Measurements from ENCODE around the gene MYH14. TPM values are rescaled to one million over a fixed set of nuclear protein-coding genes. Genes with fewer than 3 reads are reported as not detected.

The MYH14 gene
- total and polyA plus RNA-seq, 2 of the 8 experiments (the other 6 are each of a cell fraction or from before 2014, with no cell fraction given): 17.3 to 28.6 TPM

DNA sequence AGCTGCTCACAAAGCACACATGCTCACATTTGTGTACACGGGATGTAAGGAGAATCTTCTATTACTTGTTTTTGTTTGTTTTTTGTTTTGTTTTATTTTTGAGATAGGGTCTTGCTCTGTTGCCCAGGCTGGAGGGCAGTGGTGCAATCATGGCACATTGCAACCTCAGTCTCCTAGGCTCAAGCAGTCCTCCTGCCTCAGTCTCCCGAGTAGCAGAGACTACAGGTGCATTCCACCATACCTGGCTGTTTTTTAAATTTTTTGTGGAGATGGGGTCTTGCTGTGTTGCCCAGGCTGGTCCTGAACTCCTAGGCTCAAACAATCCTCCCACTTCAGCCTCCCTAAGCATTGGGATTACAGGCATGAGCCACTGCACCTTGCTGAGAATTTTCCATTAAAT, 83.9 kb downstream of the MYH14 start:
- DNase-seq (ENCODE audit: low read depth in 1 of 2, low spot score in 2 of 2): no peak
- Histone ChIP-seq H2AK5ac (ENCODE audit: low read depth, low read length) (no peak overlapping the region), H4K20me1 (replicated peaks in 1 of 2; ENCODE audit: control insufficient read depth in 1 of 2, insufficient read depth in 2 of 2, low read length in 2 of 2) (peaks cover 0 to 4% of the 10 kb centered on the region in 2 experiments), H2AFZ (ENCODE audit: low read length) (no peak overlapping the region), H3K23me2 (ENCODE audit: low read depth, low read length) (peaks cover 3% of the 10 kb centered on the region; the same call in 1 of the 2 replicates), H3K9ac (replicated peaks in 1 of 4; ENCODE audit: extremely low read depth in 1 of 4, low read depth in 3 of 4, low read length in 3 of 4) (no peak overlapping the region), H3K27me3 (replicated peaks in 1 of 4; ENCODE audit: control insufficient read depth in 3 of 4, extremely low read depth in 1 of 4, insufficient read depth in 3 of 4, low read length in 3 of 4) (no peaks in the 10 kb centered on the region), H2BK5ac (ENCODE audit: low read depth, low read length) (no peak overlapping the region), H3K23ac (ENCODE audit: insufficient read length) (no peak overlapping the region), H3K18ac (ENCODE audit: extremely low read depth, low read length) (no peak overlapping the region), H3K56ac (replicated peaks; ENCODE audit: insufficient read length, low read depth, low read length) (no peak overlapping the region), H3K4ac (replicated peaks; ENCODE audit: insufficient read length, low read depth, low read length) (no peak overlapping the region), H3K27ac (ENCODE audit: low read depth, low read length) (no peak overlapping the region), H3K79me2 (ENCODE audit: control insufficient read depth in 1 of 2, insufficient read depth in 2 of 2, low read length in 2 of 2) (no peaks in the 10 kb centered on the region), H2BK12ac (ENCODE audit: low read depth, low read length) (no peak overlapping the region), H3K36me3 (ENCODE audit: control insufficient read depth in 2 of 4, insufficient read depth in 4 of 4, low read length in 3 of 4) (peaks cover 2 to 25% (median 14%) of the 10 kb centered on the region in 4 experiments), H4K8ac (ENCODE audit: extremely low read depth, insufficient read depth, low read length) (no peak overlapping the region), H4K91ac (replicated peaks; ENCODE audit: insufficient read length, low read length) (no peak overlapping the region), H2BK15ac (ENCODE audit: low read length) (no peak overlapping the region), H3K4me3 (ENCODE audit: extremely low read depth in 1 of 4, insufficient read depth in 2 of 4, low read depth in 3 of 4, low read length in 4 of 4) (no peak overlapping the region), H4K5ac (ENCODE audit: insufficient read length, low read depth, low read length) (no peak overlapping the region), H3K4me1 (replicated peaks in 1 of 4; ENCODE audit: control insufficient read depth in 3 of 4, insufficient read depth in 4 of 4, low read length in 3 of 4) (peaks cover 0 to 8% (median 1%) of the 10 kb centered on the region in 4 experiments; a peak in 4 of 7 replicates), H3K4me2 (ENCODE audit: insufficient read depth in 1 of 2, low read depth in 2 of 2, low read length in 2 of 2) (no peak overlapping the region), H3K79me1 (ENCODE audit: low read depth, low read length) (no peaks in the 10 kb centered on the region), H3K9me3 (ENCODE audit: insufficient read depth in 2 of 2, low read depth in 1 of 2, low read length in 1 of 2) (peaks cover 9 to 10% of the 10 kb centered on the region in 2 experiments; a peak in 2 of 4 replicates), H2BK120ac (replicated peaks; ENCODE audit: low read depth, low read length) (no peak overlapping the region), H2BK20ac (ENCODE audit: low read length) (no peak overlapping the region), H3K14ac (ENCODE audit: insufficient read length) (no peak overlapping the region)
- TF ChIP-seq, protein P1, sequence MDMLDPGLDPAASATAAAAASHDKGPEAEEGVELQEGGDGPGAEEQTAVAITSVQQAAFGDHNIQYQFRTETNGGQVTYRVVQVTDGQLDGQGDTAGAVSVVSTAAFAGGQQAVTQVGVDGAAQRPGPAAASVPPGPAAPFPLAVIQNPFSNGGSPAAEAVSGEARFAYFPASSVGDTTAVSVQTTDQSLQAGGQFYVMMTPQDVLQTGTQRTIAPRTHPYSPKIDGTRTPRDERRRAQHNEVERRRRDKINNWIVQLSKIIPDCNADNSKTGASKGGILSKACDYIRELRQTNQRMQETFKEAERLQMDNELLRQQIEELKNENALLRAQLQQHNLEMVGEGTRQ (IDR thresholded peaks at IDR 0.05; ENCODE audit: low read length): no peak
- no peak for TF ChIP-seq POU5F1 (IDR thresholded peaks at IDR 0.05; ENCODE audit: low read depth, low read length)
- TF ChIP-seq NRF1 (IDR thresholded peaks at IDR 0.05; ENCODE audit: low read depth, low read length): no peak
- TF ChIP-seq SP4 (IDR thresholded peaks at IDR 0.05; ENCODE audit: low read length): no peak
- no peak for TF ChIP-seq RAD21 (IDR thresholded peaks at IDR 0.05 in 1 of 2, conservative IDR thresholded peaks at IDR 0.05 in 1 of 2; ENCODE audit: low read depth in 2 of 2, low read length in 2 of 2)
- TF ChIP-seq MAFK (IDR thresholded peaks at IDR 0.05; ENCODE audit: low read depth, low read length): no peak
- WGBS, 2 experiments (ENCODE audit: extremely low coverage in 1 of 2, insufficient coverage in 1 of 2, insufficient read length in 1 of 2, insufficient replicate concordance in 2 of 2, low coverage in 1 of 2, low lambda C conversion rate in 2 of 2, missing lambda C conversion rate in 1 of 2): 71% methylated on average over 2 of the region's 2 CpGs; no CpG with 5 or more reads in 1 of the 2 experiments
- CTCF ChIA-PET (ENCODE audit: partially characterized antibody): no interaction called here
- POLR2A ChIA-PET (ENCODE audit: partially characterized antibody): interaction anchor here (1.5 kb wide), 1 partner anchor 15 kb away, joined by 4 read pairs; no protein-coding TSS in a partner anchor
- no peak for FAIRE-seq
